IPS-20b (cell line): ENCODE data around the gene NADSYN1.

Source experiments
- H3K27ac ChIP-seq: one replicate; pipeline ENCODE4 v1.5.1; 2013; ENCODE audit warnings: low read length
- H3K27me3 ChIP-seq: 2 replicates; pipeline ENCODE4 v1.6.1; 2013; ENCODE audit warnings: mild to moderate bottlenecking, low read length, inconsistent platforms; ENCODE audit not compliant: insufficient read depth
- H3K36me3 ChIP-seq: 2 replicates; pipeline ENCODE4 v1.6.1; 2013; ENCODE audit warnings: low read depth, mild to moderate bottlenecking, inconsistent platforms, low read length, moderate library complexity; ENCODE audit not compliant: insufficient read depth
- H3K4me1 ChIP-seq: 2 replicates; pipeline ENCODE4 v1.6.1; 2013; ENCODE audit warnings: mild to moderate bottlenecking, control low read depth, inconsistent platforms, low read length, moderate library complexity; ENCODE audit not compliant: insufficient read depth
- H3K4me3 ChIP-seq: 2 replicates; pipeline ENCODE4 v1.5.1; 2013; ENCODE audit warnings: mild to moderate bottlenecking, low read length, inconsistent platforms
- H3K9ac ChIP-seq: 2 replicates; pipeline ENCODE4 v1.6.1; 2013; ENCODE audit warnings: low read depth, mild to moderate bottlenecking, inconsistent platforms, low read length, moderate library complexity
- H3K9me3 ChIP-seq: 2 replicates; pipeline ENCODE4 v1.6.1; 2013; ENCODE audit warnings: mild to moderate bottlenecking, low read depth, low read length, inconsistent platforms; ENCODE audit not compliant: insufficient read depth

The NADSYN1 gene

GRCh38 chr11:71423181-71423790 lies 29.7 kb upstream of the NADSYN1 start:
- Histone ChIP-seq H3K4me1 (peaks cover 4% of the 10 kb centered on the region; the same call in 1 of the 2 replicates), H3K4me3 (no peak overlapping the region), H3K36me3 (no peaks in the 10 kb centered on the region), H3K27me3 (no peaks in the 10 kb centered on the region), H3K27ac (no peak overlapping the region), H3K9me3 (no peaks in the 10 kb centered on the region), H3K9ac (no peak overlapping the region)

GRCh38 chr11:71425409-71425808 lies 27.6 kb upstream of the NADSYN1 start:
- Histone ChIP-seq H3K36me3 (no peaks in the 10 kb centered on the region), H3K4me1 (peaks cover 4% of the 10 kb centered on the region; the same call in 1 of the 2 replicates), H3K4me3 (no peak overlapping the region), H3K27me3 (no peaks in the 10 kb centered on the region), H3K27ac (no peak overlapping the region), H3K9me3 (no peaks in the 10 kb centered on the region), H3K9ac (no peak overlapping the region)

DNA sequence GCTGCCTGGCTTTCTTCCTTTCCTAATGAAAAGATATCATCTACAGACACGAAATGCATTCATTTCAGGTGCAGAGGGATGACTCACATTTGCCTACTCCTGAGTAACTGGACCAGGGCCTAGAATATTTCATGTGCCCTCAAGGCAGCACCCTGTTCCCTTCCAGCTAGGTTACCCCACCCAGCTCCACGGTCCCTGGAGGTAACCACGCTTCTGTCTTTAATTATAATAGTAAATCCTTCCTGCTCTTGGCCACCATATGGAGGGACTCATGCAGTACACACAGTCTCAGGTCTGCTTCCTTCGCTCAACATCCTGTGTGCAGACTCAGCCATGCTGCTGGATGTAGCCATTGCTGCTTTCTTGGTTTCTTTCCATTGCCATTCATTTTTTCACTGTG lies 27.1 kb upstream of the NADSYN1 start:
- Histone ChIP-seq H3K27ac (no peak overlapping the region), H3K4me3 (no peak overlapping the region)

GRCh38 chr11:71426413-71426812 lies 26.6 kb upstream of the NADSYN1 start:
- H3K36me3 ChIP-seq: no peaks in the 10 kb centered on the region
- H3K9me3 ChIP-seq: no peaks in the 10 kb centered on the region
- no peak overlapping the region for H3K27ac ChIP-seq
- H3K4me3 ChIP-seq: no peak overlapping the region
- H3K4me1 ChIP-seq: peaks cover 4% of the 10 kb centered on the region; the same call in 1 of the 2 replicates
- no peaks in the 10 kb centered on the region for H3K27me3 ChIP-seq
- no peak overlapping the region for H3K9ac ChIP-seq

More for the DNA sequence above, 27.1 kb upstream of the NADSYN1 start:
- no peaks in the 10 kb centered on the region for H3K27me3 ChIP-seq
- peaks cover 4% of the 10 kb centered on the region; the same call in 1 of the 2 replicates for H3K4me1 ChIP-seq
- no peak overlapping the region for H3K9ac ChIP-seq
- no peaks in the 10 kb centered on the region for H3K36me3 ChIP-seq
- H3K9me3 ChIP-seq: no peaks in the 10 kb centered on the region

GRCh38 chr11:71428861-71429435 lies 24.1 kb upstream of the NADSYN1 start:
- 0 out of 2 replicates have a peak, but pooled peaks cover 2% of the 10 kb centered on the region for H3K36me3 ChIP-seq
- H3K4me1 ChIP-seq: no peaks in the 10 kb centered on the region
- H3K9ac ChIP-seq: no peak overlapping the region
- no peak overlapping the region for H3K27ac ChIP-seq
- H3K27me3 ChIP-seq: no peaks in the 10 kb centered on the region
- no peak overlapping the region for H3K4me3 ChIP-seq
- no peaks in the 10 kb centered on the region for H3K9me3 ChIP-seq

GRCh38 chr11:71429701-71430100 lies 23.3 kb upstream of the NADSYN1 start:
- Histone ChIP-seq H3K9me3 (no peaks in the 10 kb centered on the region), H3K9ac (no peak overlapping the region), H3K27ac (no peak overlapping the region), H3K27me3 (no peaks in the 10 kb centered on the region), H3K36me3 (peaks cover 9% of the 10 kb centered on the region; the same call in 1 of the 2 replicates), H3K4me3 (no peak overlapping the region), H3K4me1 (no peaks in the 10 kb centered on the region)

- Histone ChIP-seq H3K27me3 (no peaks in the 10 kb centered on the region), H3K4me3 (no peak overlapping the region)
Observed at GRCh38 chr11:71430166-71430565, 22.8 kb upstream of the NADSYN1 start.

DNA sequence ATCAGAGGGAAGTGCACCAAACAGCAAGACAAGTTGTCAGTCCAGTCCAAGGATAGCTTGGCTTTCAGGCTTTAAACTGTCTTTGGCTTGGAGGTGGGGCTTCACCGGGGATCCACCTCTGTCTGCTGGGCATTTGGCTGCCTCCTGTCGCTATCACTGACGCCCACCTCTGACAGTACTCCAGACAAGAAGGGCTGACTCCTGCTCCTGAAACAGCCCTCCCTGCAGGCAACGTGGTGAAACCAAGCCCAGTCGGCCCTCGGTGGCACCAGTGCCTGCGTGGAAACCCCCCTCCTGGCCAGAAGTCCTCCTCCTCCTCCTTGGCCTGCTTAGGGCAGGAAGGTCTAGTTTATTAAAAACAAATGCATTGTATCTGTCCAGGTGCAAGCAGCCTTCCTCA lies 21.7 kb upstream of the NADSYN1 start:
- Histone ChIP-seq H3K27me3 (no peaks in the 10 kb centered on the region), H3K27ac (no peak overlapping the region), H3K9ac (no peak overlapping the region), H3K36me3 (peaks cover 25% of the 10 kb centered on the region), H3K9me3 (no peaks in the 10 kb centered on the region), H3K4me3 (no peak overlapping the region), H3K4me1 (no peaks in the 10 kb centered on the region)

More at GRCh38 chr11:71430166-71430565, 22.8 kb upstream of the NADSYN1 start:
- no peaks in the 10 kb centered on the region for H3K9me3 ChIP-seq
- H3K27ac ChIP-seq: no peak overlapping the region
- no peaks in the 10 kb centered on the region for H3K4me1 ChIP-seq
- H3K9ac ChIP-seq: no peak overlapping the region
- peaks cover 14% of the 10 kb centered on the region; the same call in 1 of the 2 replicates for H3K36me3 ChIP-seq

GRCh38 chr11:71432761-71433647 lies 20.0 kb upstream of the NADSYN1 start:
- Histone ChIP-seq H3K36me3 (peaks cover 42% of the 10 kb centered on the region), H3K27ac (no peak overlapping the region), H3K27me3 (no peaks in the 10 kb centered on the region), H3K9ac (no peak overlapping the region), H3K4me1 (no peaks in the 10 kb centered on the region), H3K4me3 (no peak overlapping the region), H3K9me3 (no peaks in the 10 kb centered on the region)

DNA sequence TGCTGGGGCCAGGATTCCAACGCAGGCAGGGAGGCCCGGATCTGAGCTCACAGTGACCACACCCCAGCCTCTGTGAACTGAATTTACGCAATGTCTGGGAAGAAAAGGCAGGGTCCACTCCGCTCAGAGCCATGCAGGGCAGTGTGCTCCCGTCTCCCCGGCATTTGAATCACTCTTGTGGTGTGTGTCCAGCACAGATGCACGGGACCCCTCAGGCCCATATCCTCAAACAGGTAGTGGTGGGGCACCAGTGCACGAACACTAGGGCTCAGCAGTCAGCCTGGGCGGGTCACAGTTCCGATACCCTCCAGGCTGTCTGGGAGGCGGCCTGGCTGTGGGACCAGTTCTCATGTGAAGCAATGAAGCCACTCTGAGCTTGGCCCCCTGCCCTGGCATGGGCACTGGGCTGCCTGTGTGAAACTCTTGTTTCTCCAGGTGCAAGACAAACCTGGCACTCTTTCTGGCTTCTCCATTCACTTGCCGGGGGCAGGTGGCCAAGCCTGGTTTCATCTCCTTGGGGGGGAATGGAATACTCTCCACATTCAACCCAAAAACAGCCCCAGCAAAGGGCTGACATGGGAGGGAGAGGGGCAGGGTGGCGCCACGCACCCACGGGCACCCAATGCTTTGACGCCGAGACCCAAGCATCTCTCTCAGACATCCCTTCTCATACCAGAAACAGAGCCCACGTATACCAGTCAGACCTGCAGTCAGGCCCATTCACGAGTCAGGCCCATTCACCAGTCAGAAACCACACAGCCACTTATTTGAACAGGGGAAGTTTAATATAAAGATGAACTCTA lies 19.2 kb upstream of the NADSYN1 start:
- no peaks in the 10 kb centered on the region for H3K27me3 ChIP-seq
- H3K9me3 ChIP-seq: no peaks in the 10 kb centered on the region
- no peaks in the 10 kb centered on the region for H3K4me1 ChIP-seq
- H3K4me3 ChIP-seq: no peak overlapping the region
- no peak overlapping the region for H3K27ac ChIP-seq
- peaks cover 50% of the 10 kb centered on the region for H3K36me3 ChIP-seq
- no peak overlapping the region for H3K9ac ChIP-seq

DNA sequence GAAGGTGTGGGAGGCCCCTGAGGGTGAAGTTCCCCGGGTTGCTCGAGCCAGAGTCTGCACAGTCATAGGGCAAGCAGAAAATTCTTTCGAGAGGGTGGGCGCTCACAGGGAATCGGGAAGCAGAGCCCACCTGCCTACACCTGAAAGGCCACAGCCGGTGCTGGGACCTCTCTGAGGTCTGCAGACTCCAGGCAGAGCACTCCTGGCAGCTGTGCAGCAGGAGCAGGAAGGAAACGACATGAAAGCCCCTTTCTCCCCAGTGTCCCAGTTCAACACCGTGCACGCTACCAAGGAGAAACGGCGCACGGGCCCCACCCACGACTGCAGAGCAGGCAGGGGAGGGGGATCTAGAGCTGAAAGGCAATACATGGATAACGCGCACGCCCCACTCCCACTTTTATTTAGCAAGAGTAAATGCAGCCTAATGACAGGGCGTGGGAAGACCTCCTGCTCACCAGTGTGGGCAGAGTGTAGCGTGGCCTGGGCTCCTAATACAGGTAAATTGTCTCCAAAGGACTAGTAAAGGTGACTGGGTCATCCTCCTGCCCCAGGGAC lies 18.4 kb upstream of the NADSYN1 start:
- H3K27me3 ChIP-seq: no peaks in the 10 kb centered on the region
- no peak overlapping the region for H3K9ac ChIP-seq
- H3K36me3 ChIP-seq: peaks cover 58% of the 10 kb centered on the region
- no peaks in the 10 kb centered on the region for H3K9me3 ChIP-seq
- no peak overlapping the region for H3K27ac ChIP-seq
- H3K4me1 ChIP-seq: no peaks in the 10 kb centered on the region
- no peak overlapping the region for H3K4me3 ChIP-seq
